GM12892 (cell line): ENCODE results near the gene SLC35B2.

Experiments
- DNase-seq: peaks from one replicate; pipeline ENCODE4 v3.0.0; 2011; ENCODE audit not compliant: insufficient read length
- FAIRE-seq: peaks from 2 replicates; lab custom pipeline; 2011; peaks lifted over from hg19 to GRCh38; lab: Jason Lieb, UNC
- POLR2A ChIP-seq: IDR thresholded peaks from 2 replicates; pipeline ENCODE4 v1.6.1; 2011; ENCODE audit warnings: low read depth, low read length, control low read depth
- POLR2AphosphoS5 ChIP-seq: IDR thresholded peaks from 2 replicates; pipeline ENCODE4 v1.6.1; 2011; ENCODE audit warnings: low read depth, low read length, control low read depth
- TAF1 ChIP-seq: IDR thresholded peaks from 2 replicates; pipeline ENCODE4 v1.6.1; 2011; ENCODE audit warnings: low read depth, mild to moderate bottlenecking, control low read depth, low read length, borderline replicate concordance

SLC35B2 gene

DNA sequence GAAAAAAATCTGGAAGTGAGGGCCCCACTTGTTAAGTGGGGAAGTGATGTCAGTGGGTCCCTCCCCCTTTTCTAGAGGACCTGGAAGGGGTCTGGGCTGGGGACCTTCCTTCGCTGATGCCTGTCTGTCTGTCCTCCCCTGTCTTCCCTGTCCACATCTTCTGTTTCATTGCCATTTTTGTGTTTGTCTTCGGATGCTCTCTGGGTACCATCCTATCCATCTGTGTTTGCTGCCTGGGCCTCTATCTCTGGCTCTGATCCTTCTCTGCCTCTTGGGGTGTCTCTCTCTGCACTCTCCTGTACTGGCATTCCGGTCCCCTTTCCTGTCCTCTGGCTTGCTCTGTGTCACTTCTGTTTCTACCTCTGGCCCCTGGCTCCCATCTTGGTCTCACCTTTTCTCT, 15.2 kb upstream of the SLC35B2 start:
- TF ChIP-seq POLR2A (no peak), TAF1 (no peak), POLR2AphosphoS5 (no peak)
- DNase-seq (no peak), FAIRE-seq (no peak)

DNA sequence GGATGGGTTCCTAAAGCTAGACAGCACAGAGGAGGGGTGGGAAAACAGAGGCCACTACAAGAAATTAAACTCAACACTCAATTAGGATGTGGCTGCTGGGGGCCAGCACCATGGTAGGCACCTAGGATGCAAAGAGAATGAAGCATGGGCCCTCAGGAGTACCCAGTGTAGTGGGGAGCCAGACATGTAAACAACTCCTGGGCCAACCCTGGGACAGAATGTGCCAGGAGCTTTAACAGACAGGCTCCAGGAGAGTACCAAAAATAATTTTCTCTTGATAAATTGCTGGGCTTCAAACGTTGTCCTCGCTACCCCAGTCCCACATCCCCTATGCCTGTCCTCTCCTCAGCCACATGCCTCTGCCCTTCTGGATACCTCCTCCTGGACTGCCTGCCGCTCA, 14.6 kb upstream of the SLC35B2 start:
- FAIRE-seq, result no peak
- TF ChIP-seq TAF1 (no peak), POLR2A (no peak)
- DNase-seq, result no peak

GRCh38 chr6:44271406-44271723, 14.0 kb upstream of the SLC35B2 start:
- TF ChIP-seq POLR2A, result no peak
- no peak for TF ChIP-seq POLR2AphosphoS5
- TF ChIP-seq TAF1, result no peak
- DNase-seq, result no peak
- no peak for FAIRE-seq

DNA sequence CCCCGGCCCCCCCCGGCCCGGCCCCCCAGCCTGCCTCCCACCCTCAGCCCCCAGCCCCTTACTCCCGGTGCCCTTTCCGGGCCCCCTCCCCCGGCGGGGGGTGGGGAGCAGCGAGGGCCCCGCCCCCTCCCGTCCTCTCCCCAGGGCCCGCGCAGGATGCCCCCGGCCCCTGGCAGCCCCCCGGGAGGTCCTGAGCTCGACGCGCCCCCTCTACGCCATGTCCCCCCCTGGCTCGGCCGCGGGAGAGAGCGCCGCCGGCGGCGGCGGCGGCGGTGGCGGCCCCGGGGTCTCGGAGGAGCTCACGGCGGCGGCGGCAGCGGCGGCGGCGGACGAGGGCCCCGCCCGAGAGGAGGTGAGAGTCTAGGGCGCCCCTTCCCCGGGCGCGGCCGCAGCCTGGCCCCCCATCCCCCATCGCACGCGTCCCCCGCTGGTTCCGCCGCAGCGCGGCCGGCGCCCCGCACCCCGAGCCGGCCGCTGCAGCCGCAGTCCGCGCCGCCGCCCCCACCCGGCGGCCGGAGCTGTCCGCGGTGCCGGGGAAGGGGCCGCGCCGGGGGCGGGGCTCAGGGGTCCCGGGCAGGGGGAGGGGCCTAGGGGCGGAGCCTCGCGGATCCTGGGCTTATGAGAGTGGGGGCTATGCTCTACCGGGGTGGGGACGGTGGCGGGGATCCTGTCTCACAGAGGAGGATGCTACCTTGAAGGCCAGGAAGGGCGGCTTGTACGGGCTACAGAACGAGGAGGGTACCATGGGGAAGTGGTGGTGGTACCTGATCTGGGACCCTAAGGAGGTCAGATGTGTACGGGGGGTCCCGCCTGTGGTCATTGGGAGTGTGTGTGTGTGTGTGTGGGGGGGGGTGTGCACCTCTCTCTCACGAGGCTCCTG, 13.4 kb upstream of the SLC35B2 start:
- DNase-seq (no peak), FAIRE-seq (no peak)
- TF ChIP-seq POLR2A (no peak), TAF1 (no peak), POLR2AphosphoS5 (no peak)

- no peak for DNase-seq
- no peak for FAIRE-seq
- TF ChIP-seq POLR2A (no peak), POLR2AphosphoS5 (no peak), TAF1 (no peak)
Observed at GRCh38 chr6:44269921-44270525, 12.7 kb upstream of the SLC35B2 start, which contains the start of gene TMEM151B. TSS of gene TMEM151B (plus strand) at chr6:44270450. CDS start at chr6:44270743, 293 bp downstream.

- TF ChIP-seq POLR2AphosphoS5, result no peak
- FAIRE-seq (no peak), DNase-seq (no peak)
Observed at GRCh38 chr6:44269178-44269920, 12.0 kb upstream of the SLC35B2 start.

DNA sequence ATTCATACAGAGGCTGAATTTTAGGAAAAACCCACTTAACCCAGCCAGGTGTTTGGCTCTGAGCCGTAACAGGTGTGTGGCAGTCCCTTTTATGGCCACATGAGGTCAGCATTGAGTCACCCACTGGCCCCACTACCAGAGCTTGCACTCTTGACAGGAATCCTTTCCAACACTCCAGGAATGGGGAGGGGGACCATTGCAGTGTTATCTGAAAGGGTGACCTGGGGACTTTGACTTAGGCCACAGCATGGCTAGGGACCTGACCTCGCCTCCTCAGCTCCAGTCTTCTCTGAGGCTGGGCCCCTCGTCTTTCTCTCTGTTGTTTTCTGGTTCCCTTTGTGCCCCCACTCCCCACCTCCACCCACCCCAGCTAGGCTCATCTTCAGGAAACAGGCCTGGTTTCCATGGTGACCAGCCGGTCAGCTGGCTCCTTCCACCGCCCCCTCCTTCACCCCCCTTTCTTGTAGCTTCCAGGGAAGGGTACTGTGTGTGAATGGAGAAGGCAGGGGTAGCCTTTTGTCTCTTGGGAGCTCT, 10.8 kb upstream of the SLC35B2 start:
- DNase-seq (no peak), FAIRE-seq (peak; percentile 84)
- TF ChIP-seq POLR2AphosphoS5, result no peak
- TF ChIP-seq TAF1, result no peak
- no peak for TF ChIP-seq POLR2A

DNA sequence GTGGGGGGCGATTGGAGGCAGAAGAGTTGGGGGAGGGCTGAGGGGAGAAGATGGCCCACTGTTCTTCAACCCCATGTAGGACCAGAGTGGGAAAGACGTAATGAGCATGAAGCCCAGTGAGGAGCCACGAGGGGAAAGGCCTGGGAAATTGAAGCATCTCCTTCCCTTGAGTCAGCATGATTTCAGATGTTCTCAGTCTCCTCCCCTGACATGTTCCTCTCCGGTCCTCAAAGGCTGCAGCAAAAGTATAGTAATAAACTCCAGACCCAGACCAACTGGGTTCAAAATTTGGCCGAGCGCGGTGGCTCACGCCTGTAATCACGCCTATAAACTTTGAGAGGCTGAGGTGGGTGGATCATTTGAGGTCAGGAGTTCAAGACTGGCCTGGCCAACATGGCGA, 9.9 kb upstream of the SLC35B2 start:
- no peak for DNase-seq

GRCh38 chr6:44266347-44266746, 9.0 kb upstream of the SLC35B2 start:
- no peak for TF ChIP-seq POLR2AphosphoS5
- FAIRE-seq (peak; percentile 87), DNase-seq (peak; percentile 66)

More for the DNA sequence above, 9.9 kb upstream of the SLC35B2 start:
- no peak for FAIRE-seq
- TF ChIP-seq POLR2AphosphoS5, result no peak
- TF ChIP-seq TAF1, result no peak

GRCh38 chr6:44265722-44266233, 8.4 kb upstream of the SLC35B2 start:
- TF ChIP-seq POLR2A, result no peak
- TF ChIP-seq TAF1, result no peak
- no peak for TF ChIP-seq POLR2AphosphoS5
- FAIRE-seq (peak; percentile 93), DNase-seq (no peak)

DNA sequence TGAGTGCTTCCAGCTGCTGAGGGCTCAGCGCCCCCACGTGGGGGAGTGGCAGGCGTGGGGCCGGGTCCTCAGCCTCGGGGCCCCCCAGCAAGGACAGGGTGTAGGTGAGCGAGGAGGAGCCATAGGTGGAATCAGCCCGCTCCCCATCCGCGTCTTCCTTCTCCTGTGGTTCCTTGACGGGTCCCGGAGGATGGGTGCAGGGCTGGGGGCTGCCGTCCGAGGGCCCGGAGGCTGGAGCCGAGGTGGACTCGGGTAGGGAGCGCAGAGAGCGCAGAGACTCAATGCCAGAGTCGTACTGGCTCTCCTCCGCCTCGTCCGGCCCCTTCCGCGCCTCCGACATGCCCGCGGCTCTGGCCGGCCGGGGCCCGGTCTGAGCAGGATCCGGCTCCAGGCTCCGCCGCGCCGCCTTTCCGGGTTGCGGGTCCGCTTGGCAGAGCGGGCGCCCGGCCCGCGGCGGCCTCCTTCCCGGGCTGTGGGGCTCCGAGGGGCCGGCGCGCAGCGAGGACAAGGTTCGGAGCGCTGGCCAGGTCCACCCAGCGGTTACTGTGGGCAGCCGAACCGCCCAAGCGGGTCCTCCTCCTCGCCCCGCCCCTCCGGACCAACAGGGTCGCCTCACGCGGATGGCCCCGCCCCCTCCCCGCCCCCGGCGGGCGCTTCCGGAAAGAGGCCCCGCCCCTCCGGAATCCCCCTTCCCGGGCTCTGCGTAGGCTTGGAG, 7.8 kb upstream of the SLC35B2 start, which contains the start of gene NFKBIE:
Gene NFKBIE, minus strand, starts transcription at position 545 of the 715 bp plus-strand sequence. Its CDS starts 205 bp downstream, at position 340.
- TF ChIP-seq POLR2A (peak; percentile 61), POLR2AphosphoS5 (no peak), TAF1 (peak; percentile 44)
- FAIRE-seq (peak; percentile 67), DNase-seq (peak; percentile 84)
